Motor neuron (in vitro differentiated cells): Measurements from ENCODE around the gene PDE3A. TPM values are rescaled to one million over a fixed set of nuclear protein-coding genes. Genes with fewer than 3 reads are reported as not detected.

Source experiments
- ATAC-seq, 8 experiments: fragments of 200-7000 bp; cut with Tn5 transposase; replicated peaks in 6 of 8; 2 replicates each; pipeline ENCODE4 v1.8.0; 2021; ENCODE audit warnings: mild to moderate bottlenecking in 8 of 8, moderate library complexity in 8 of 8
- H3K27ac ChIP-seq, 2 donors: fragments of 250-450 bp; sonication (Bioruptor Pico); 2 replicates each; pipeline ENCODE4 v1.9.0; 2021; ENCODE audit warnings: antibody characterized with exemption in 2 of 2, mild to moderate bottlenecking in 2 of 2, moderate library complexity in 1 of 2
- H3K4me1 ChIP-seq, 2 donors: fragments of 250-450 bp; sonication (Bioruptor Pico); replicated peaks in 1 of 2; 2 replicates each; pipeline ENCODE4 v1.6.1; 2021; ENCODE audit warnings: antibody characterized with exemption in 2 of 2, mild to moderate bottlenecking in 2 of 2, moderate library complexity in 1 of 2
- H3K4me3 ChIP-seq, 5 donors: fragments of 250-450 bp; sonication (Bioruptor Pico); 2 replicates each; pipeline ENCODE4 v1.9.0; 2021; ENCODE audit warnings: antibody characterized with exemption in 5 of 5, mild to moderate bottlenecking in 5 of 5, moderate library complexity in 4 of 5
- WGBS, 10 experiments: fragments of 450-650 bp; shearing (Covaris generic); methylation state at CpG; one replicate each; pipeline ENCODE4 v1.0.0; 2022; 5-methylcytosine and 5-hydroxymethylcytosine counted together
- in situ Hi-C, 9 experiments: fragments of 400-800 bp; cut with MboI; loops; one replicate each; pipeline ENCODE4 v1.15.0; 2021; ENCODE audit warnings: low sequenced_read_pairs in 9 of 9, low pct_unique_long_range_greater_than_20kb in 2 of 9; ENCODE audit not compliant: unreplicated experiment in 9 of 9
- total RNA-seq, 8 experiments: library from RNA; unstranded; fragments of 300-600 nt; gene quantifications; 2 replicates each; pipeline versions ENCODE4 v1.2.3 to v1.2.4, GENCODE V29; 2022

PDE3A gene
- total RNA-seq, 8 experiments from 2014 or later, result 0.41 to 18.7 (median 5.6) TPM

GRCh38 chr12:20364501-20364900 lies 3.8 kb upstream of the PDE3A start:
- WGBS, 10 experiments, result 30 to 100% (median 89%) methylated on average over 1 to 4 of the region's 4 CpGs; no CpG with 5 or more reads in 1 of the 10 experiments
- H3K4me3 ChIP-seq, result no peak overlapping the region
- in situ Hi-C loops, result loop anchor here in 1 of 9 experiments (25.0 kb wide), 1 partner anchor 427 kb away; no protein-coding TSS in a partner anchor
- no peak overlapping the region for H3K27ac ChIP-seq
- H3K4me1 ChIP-seq, result no peaks in the 10 kb centered on the region
- ATAC-seq, result no peak

GRCh38 chr12:20366776-20367409 lies 1.4 kb upstream of the PDE3A start:
- WGBS, 10 experiments, result 48 to 100% (median 92%) methylated on average over 1 to 2 of the region's 2 CpGs; no CpG with 5 or more reads in 1 of the 10 experiments
- no peak overlapping the region for H3K4me3 ChIP-seq
- H3K4me1 ChIP-seq, result no peaks in the 10 kb centered on the region
- H3K27ac ChIP-seq, result no peak overlapping the region
- in situ Hi-C loops, result loop anchor here in 1 of 9 experiments (25.0 kb wide), 1 partner anchor 430 kb away; no protein-coding TSS in a partner anchor
- ATAC-seq, result no peak

- in situ Hi-C loops, result loop anchor here in 1 of 9 experiments (25.0 kb wide), 1 partner anchor 430 kb away; no protein-coding TSS in a partner anchor
- ATAC-seq, result no peak
- peak overlapping the region; percentile 51 to 87 (median 76) for H3K4me3 ChIP-seq
- WGBS, 10 experiments, result 0 to 100% (median 30%) methylated on average over 1 to 3 of the region's 3 CpGs; no CpG with 5 or more reads in 1 of the 10 experiments
- no peak overlapping the region for H3K27ac ChIP-seq
- no peaks in the 10 kb centered on the region for H3K4me1 ChIP-seq
Measured at GRCh38 chr12:20367583-20368113, 689 bp upstream of the PDE3A start.

- Histone ChIP-seq H3K27ac (peak overlapping the region; percentile 20 to 70), H3K4me1 (no peaks in the 10 kb centered on the region), H3K4me3 (peak overlapping the region; percentile 51 to 87 (median 76))
- ATAC-seq, result peak; percentile 38 to 59 (median 48)
- in situ Hi-C loops, result loop anchor here in 1 of 9 experiments (25.0 kb wide), 1 partner anchor 431 kb away; no protein-coding TSS in a partner anchor
- WGBS, 10 experiments, result 0 to 4% (median 1%) methylated on average over 6 to 32 of the region's 50 CpGs; no CpG with 5 or more reads in 2 of the 10 experiments
Measured at GRCh38 chr12:20368651-20369304, 441 bp downstream of the PDE3A start.

GRCh38 chr12:20369305-20370013 lies 1.1 kb downstream of the PDE3A start:
- in situ Hi-C loops, result loop anchor here in 1 of 9 experiments (25.0 kb wide), 1 partner anchor 432 kb away; no protein-coding TSS in a partner anchor
- Histone ChIP-seq H3K27ac (peak overlapping the region; percentile 24 to 70), H3K4me3 (peak overlapping the region; percentile 51 to 87 (median 76)), H3K4me1 (peaks cover 0 to 3% of the 10 kb centered on the region in 2 donors)
- ATAC-seq, result peak; percentile 43 to 75 (median 68)
- WGBS, 10 experiments, result 0% methylated on average over 3 to 6 of the region's 63 CpGs; no CpG with 5 or more reads in 7 of the 10 experiments

GRCh38 chr12:20370014-20370386 lies 1.7 kb downstream of the PDE3A start:
- H3K4me1 ChIP-seq, result peaks cover 0 to 8% of the 10 kb centered on the region in 2 donors
- peak in 5 of 8 experiments; percentile 1 to 18 (median 8) for ATAC-seq
- H3K27ac ChIP-seq, result peak overlapping the region in 1 of 2 donors; percentile 70
- H3K4me3 ChIP-seq, result peak overlapping the region; percentile 51 to 87 (median 76)
- in situ Hi-C loops, result loop anchor here in 1 of 9 experiments (25.0 kb wide), 1 partner anchor 433 kb away; no protein-coding TSS in a partner anchor
- 0 to 14% (median 0%) methylated on average over 1 to 17 of the region's 21 CpGs for WGBS, 10 experiments

GRCh38 chr12:20370866-20371519 lies 2.7 kb downstream of the PDE3A start:
- in situ Hi-C loops, result loop anchor here in 1 of 9 experiments (25.0 kb wide), 1 partner anchor 434 kb away; no protein-coding TSS in a partner anchor
- ATAC-seq, result no peak
- WGBS, 10 experiments, result 14 to 43% (median 29%) methylated on average over 1 to 5 of the region's 5 CpGs
- peak overlapping the region; percentile 4 to 87 (median 65) for H3K4me3 ChIP-seq
- no peak overlapping the region for H3K27ac ChIP-seq
- peaks cover 0 to 8% of the 10 kb centered on the region in 2 donors for H3K4me1 ChIP-seq

- ATAC-seq, result no peak
- 17 to 90% (median 80%) methylated on average over 1 to 3 of the region's 3 CpGs; no CpG with 5 or more reads in 1 of the 10 experiments for WGBS, 10 experiments
- Histone ChIP-seq H3K4me3 (peak overlapping the region in 1 of 5 donors; percentile 4), H3K4me1 (peaks cover 0 to 8% of the 10 kb centered on the region in 2 donors), H3K27ac (no peak overlapping the region)
- in situ Hi-C loops, result loop anchor here in 1 of 9 experiments (25.0 kb wide), 1 partner anchor 435 kb away; no protein-coding TSS in a partner anchor
Measured at GRCh38 chr12:20372326-20373096, 4.2 kb downstream of the PDE3A start.

GRCh38 chr12:20374795-20375194 lies 6.5 kb downstream of the PDE3A start:
- 45 to 100% (median 77%) methylated on average over 1 to 3 of the region's 3 CpGs; no CpG with 5 or more reads in 1 of the 10 experiments for WGBS, 10 experiments
- in situ Hi-C loops, result loop anchor here in 1 of 9 experiments (25.0 kb wide), 1 partner anchor 437 kb away; no protein-coding TSS in a partner anchor
- Histone ChIP-seq H3K27ac (no peak overlapping the region), H3K4me1 (peaks cover 0 to 8% of the 10 kb centered on the region in 2 donors), H3K4me3 (no peak overlapping the region)
- ATAC-seq, result no peak

- H3K4me1 ChIP-seq, result peaks cover 0 to 8% of the 10 kb centered on the region in 2 donors
- no peak overlapping the region for H3K27ac ChIP-seq
- in situ Hi-C loops, result no loop called here
- ATAC-seq, result no peak
- no peak overlapping the region for H3K4me3 ChIP-seq
Measured at GRCh38 chr12:20375560-20375959, 7.2 kb downstream of the PDE3A start.

GRCh38 chr12:20376984-20377383 lies 8.6 kb downstream of the PDE3A start:
- Histone ChIP-seq H3K4me1 (peaks cover 0 to 10% of the 10 kb centered on the region in 2 donors), H3K4me3 (no peak overlapping the region), H3K27ac (no peak overlapping the region)
- ATAC-seq, result peak in 2 of 8 experiments; percentile 36 to 51
- 10 to 100% (median 100%) methylated on average over 1 of the region's 1 CpG; no CpG with 5 or more reads in 3 of the 10 experiments for WGBS, 10 experiments
- in situ Hi-C loops, result no loop called here
